Left cardiac atrium (tissue), 4 donors: Measurements from ENCODE around the gene FGF1. TPM values are rescaled to one million over a fixed set of nuclear protein-coding genes. Genes with fewer than 3 reads are reported as not detected.

Source experiments
- ATAC-seq, 2 donors: fragments of 200-7000 bp; cut with Tn5 transposase; one replicate each; pipeline ENCODE4 v1.9.1; 2020; ENCODE audit warnings: mild to moderate bottlenecking in 2 of 2, moderate library complexity in 2 of 2
- DNase-seq: peaks from one replicate; pipeline ENCODE4 v3.0.0-alpha.2; 2020
- intact Hi-C, 2 donors: fragments of 100-400 bp; cut with DNase I; formaldehyde crosslinking; loops; one replicate each; pipeline versions ENCODE4 v1.14.1 to v1.15.1; 2022 to 2023
- total RNA-seq, 2 donors: library from RNA; stranded (reverse); fragmentation: NEBNext Ultra II Directional; extraction: Animal tissue kit (Norgen Biotek cat#: 25700); gene quantifications; one replicate each; pipeline ENCODE4 v1.2.1, GENCODE V29; 2021
- donor health status: DM: no; HTN: yes; CAD: no.
- donor health status: DM: no; HTN: yes; CAD: no; lungs with severe emphysema.
- donor health status: DM: yes; HTN: yes; CAD: no.
- donor health status: Dilated cardiomyopathy.

FGF1 gene
- total RNA-seq, 2 donors from 2014 or later = 33.9 to 39.9 TPM

DNA sequence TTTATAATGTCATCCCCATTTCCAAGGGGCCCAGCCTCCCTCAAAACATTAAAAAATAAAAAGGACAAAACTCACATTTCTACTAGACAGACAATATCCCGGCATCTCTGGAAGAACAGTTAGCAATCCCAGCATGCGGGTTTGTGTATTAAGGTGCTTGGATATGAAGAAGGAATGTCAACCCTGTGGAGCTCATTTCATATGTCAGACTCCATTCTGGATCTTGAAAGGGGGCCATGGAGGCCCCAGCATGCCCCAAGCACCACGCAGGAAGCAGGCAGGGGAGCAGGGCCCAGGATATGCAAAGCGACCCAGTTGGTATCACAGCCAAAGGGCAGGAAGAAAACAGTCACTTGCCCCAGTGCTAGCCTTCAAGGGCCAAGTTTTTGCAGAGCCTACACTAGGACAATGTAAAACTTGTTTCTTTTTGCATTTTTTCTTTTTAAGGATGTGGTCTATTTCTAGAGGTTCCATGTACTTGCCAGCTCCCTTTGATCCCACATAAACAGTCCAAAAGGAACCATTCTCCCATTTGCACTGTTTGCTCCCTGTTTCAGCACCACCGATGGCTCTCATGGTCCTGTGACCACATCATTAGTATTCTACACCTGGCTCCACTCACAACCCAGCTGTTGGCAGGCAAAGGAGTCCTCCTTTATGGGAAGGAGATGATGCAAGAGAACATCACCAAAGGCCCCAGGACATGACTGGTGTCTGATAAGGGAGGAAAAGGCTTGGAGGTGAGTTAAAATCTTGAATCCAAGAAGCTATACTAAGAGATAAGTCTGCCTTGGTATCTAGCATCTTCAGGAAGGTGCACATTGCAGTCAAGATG, 58.3 kb downstream of the FGF1 start:
- DNase-seq = no peak
- no peak for ATAC-seq
- intact Hi-C loops = no loop called here

DNA sequence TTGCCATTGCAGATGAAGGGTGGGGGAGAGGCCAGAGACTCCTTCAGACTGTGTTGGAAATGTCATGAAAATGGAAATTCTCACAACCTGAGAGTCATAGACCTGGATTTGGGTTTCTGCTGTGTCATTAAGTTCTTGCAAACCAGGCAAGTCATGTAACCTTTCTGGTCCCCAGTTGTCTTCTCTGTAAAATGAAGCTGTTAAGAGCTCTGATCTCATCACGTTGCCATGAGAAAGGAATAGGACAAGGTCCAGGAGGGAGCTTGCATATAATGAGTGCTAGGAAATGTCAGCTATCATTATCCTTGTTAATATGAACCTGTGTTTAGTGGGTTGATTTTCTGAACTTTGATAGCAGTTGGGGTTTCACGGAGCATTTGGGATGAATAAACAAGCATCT, 59.1 kb downstream of the FGF1 start:
- ATAC-seq (no peak), DNase-seq (no peak)
- intact Hi-C loops = no loop called here

GRCh38 chr5:142626099-142626498, 59.8 kb downstream of the FGF1 start:
- no peak for DNase-seq
- intact Hi-C loops = no loop called here
- no peak for ATAC-seq

DNA sequence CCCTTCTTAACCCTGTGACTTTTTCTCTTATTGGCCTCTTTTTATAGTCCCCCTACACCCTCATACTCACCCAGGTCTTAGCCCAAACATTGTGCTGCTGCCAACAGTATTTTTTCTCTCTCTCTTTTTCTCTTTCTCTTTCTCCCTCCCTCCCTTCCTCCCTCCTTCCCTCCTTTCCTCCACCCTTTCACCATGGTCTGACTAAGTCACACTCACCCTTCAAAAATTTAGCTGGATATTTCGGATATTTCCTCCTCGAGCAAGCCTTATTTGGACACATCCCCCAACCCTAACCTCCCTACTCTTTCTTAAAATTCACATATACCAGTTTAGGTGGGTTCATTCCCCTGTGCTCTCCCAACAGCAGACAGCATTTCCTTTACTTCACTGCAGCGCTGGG, 64.7 kb downstream of the FGF1 start:
- intact Hi-C loops = no loop called here
- DNase-seq (no peak), ATAC-seq (peak in 1 of 2 donors; percentile 64)

- ATAC-seq (no peak), DNase-seq (no peak)
- intact Hi-C loops = no loop called here
These were observed 66.1 kb downstream of the FGF1 start for GRCh38 chr5:142619815-142620214.

DNA sequence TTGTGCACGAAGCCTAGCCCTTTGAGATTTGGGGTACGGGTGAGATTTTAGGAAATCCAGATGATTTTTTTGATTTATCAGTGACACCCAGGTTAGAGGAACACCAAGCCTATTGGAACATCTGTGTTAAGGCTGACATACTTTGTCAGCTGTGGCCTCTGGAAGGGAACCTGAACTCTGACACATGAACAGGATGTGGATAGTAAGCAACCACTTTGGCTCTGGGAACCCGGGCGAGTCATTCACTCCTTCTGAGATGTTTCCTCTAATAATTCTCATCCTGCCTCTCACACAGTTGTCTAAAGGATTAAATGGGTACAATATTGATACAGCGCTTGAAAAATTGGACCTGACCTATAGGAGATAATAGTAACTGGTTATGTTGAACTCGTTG, 67.8 kb downstream of the FGF1 start:
- intact Hi-C loops = no loop called here
- ATAC-seq (peak in 1 of 2 donors; percentile 37), DNase-seq (no peak)

DNA sequence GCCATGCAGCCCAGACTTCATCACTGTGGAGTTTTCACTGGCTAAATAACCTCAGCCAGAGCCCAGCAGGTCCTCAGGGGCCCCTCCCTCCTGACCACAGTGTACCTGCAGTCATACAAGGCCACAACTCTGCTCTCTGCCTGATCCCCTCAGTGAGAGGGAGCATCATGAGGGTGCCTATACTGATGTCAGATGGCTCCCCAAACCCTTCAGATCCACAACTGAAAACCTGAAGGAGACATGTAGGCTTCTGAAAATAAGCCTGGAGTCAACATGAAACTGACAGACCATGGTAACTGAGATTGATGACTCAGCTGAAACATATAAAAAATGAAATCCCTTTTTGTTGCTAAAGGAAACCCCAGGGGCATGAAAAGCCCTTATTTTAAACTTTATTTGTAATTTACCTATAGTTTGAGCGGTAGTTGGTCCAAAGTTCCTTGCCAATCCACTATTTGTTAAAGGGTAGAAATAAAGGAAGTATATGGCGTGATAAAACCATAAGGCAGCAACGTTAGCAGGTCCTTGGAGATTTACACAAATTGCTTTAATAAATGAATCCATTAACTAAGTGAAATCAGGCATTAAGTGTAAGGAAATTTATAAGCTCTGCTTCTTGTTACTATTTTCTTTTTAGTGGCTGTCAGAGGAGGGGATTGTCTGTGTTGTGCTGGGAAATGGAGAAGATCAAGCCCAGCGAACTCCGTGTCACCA, 68.3 kb downstream of the FGF1 start:
- intact Hi-C loops = no loop called here
- ATAC-seq = no peak
- DNase-seq = no peak

- ATAC-seq (no peak), DNase-seq (no peak)
- intact Hi-C loops = no loop called here
These were observed 69.9 kb downstream of the FGF1 start for GRCh38 chr5:142615948-142616347.

- DNase-seq (no peak), ATAC-seq (no peak)
- intact Hi-C loops = loop anchor here in 1 of 2 donors (5.0 kb wide), 1 partner anchor 38 kb away; no protein-coding TSS in a partner anchor
These were observed 71.8 kb downstream of the FGF1 start for GRCh38 chr5:142614054-142614453.

DNA sequence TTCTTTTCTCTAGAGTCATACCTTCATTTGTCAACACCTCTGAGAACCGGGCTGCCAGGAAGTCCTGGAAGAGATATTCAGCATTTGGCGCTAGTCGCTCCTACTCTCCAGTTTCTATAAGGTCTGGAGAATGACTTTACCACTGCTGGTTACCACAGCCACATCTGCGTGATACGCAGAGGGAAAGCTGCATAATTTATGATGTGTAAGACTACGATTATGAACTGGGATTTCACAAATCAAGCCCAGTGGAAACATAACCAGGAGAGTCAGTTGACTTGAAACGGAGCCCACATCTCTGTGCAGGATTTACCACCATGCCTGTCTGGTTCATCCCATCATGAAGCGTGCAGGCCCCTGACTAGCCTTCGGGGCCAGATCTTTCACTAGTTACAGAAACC, 72.6 kb downstream of the FGF1 start:
- intact Hi-C loops = loop anchor here in 1 of 2 donors (5.0 kb wide), 1 partner anchor 39 kb away; no protein-coding TSS in a partner anchor
- peak in 1 of 2 donors; percentile 53 for ATAC-seq
- DNase-seq = no peak

DNA sequence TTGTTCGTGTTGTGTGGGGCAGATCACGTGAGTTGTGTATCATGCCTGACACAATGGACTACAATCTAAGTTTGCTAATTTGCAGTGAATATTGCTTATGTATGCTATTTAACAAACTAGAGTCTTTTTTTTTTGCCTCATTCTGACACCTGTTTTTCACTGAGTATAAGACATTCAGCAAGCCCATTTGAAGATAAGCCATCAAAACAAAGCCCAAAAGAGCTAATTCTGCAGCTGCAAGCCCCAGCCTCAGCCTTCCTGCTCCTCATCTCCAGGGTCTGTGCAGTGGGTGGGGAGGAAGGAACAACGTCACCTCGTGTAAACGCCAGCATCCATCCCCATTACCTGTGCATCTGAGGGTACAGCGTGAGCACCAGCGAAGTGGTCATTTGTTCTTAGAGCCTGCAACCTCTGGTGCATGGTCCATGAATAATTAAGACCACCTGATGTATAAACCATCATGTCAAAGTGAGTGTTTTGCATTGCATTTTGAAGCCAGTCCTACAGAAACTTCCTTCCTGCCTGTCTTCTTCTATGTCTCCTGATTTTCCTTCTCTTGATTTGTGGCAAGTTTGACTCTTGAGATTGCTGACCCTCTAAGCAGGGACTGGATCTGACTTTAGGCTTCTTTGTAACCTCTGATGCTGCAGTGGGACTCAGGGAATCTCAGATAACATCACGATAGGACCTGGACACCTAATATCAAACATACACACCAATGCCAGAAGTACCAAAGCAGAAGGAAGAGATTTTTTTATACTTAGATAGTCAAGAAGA, 73.2 kb downstream of the FGF1 start:
- no peak for DNase-seq
- ATAC-seq = no peak
- intact Hi-C loops = loop anchor here in 1 of 2 donors (5.0 kb wide), 1 partner anchor 40 kb away; no protein-coding TSS in a partner anchor

GRCh38 chr5:142611154-142611553, 74.7 kb downstream of the FGF1 start:
- DNase-seq (peak; percentile 75), ATAC-seq (peak; percentile 88)
- intact Hi-C loops = loop anchor here (2.0 to 5.0 kb wide), 2 partner anchors 41 to 88 kb away; no protein-coding TSS in a partner anchor

- ATAC-seq (no peak), DNase-seq (no peak)
- intact Hi-C loops = loop anchor here (2.0 to 5.0 kb wide), 2 partner anchors 42 to 88 kb away; no protein-coding TSS in a partner anchor
These were observed 75.5 kb downstream of the FGF1 start for GRCh38 chr5:142610176-142611001.

DNA sequence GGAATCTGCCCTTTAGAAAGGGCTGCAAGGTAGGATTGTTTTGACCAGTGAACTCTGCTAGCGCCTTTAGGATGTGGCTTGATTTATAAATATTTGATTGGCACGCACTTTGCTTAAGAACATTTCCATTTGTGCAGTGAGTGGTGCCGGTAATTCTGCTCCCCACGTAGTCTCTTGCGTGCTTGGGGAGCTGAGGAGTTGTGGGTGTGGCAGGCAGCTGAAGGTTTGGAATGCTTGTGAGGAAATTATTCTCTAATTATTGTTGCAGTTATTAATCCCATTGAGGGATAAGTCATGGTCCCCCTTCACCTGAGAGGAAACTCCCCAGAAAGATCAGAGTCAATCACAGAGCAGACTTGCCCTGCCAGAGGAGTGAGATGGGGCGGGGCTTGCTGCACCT, 76.7 kb downstream of the FGF1 start:
- ATAC-seq (no peak), DNase-seq (no peak)
- intact Hi-C loops = no loop called here

DNA sequence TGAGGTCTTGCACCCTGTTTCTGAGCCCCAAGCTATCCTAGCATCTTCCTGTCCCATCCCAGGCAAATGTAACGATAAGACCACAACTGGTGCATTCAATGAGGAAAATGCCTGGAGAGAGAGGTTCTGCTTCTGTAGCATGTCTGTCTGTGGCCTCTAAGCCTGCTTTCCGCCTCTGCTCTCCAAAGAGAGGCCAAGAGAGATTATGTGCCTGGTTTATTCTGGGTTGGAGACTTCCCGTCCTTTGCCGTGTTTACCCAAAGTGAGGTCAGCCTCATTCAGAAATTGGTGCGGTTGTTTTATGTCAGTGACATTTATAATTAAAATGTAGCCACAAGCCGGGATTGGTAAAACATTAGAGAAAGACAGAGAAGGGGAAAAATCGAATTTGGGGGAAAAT, 77.8 kb downstream of the FGF1 start:
- intact Hi-C loops = no loop called here
- no peak for DNase-seq
- no peak for ATAC-seq

GRCh38 chr5:142605611-142606010, 80.3 kb downstream of the FGF1 start:
- intact Hi-C loops = no loop called here
- peak in 1 of 2 donors; percentile 33 for ATAC-seq
- DNase-seq = no peak

GRCh38 chr5:142602720-142603245, 83.1 kb downstream of the FGF1 start:
- ATAC-seq (peak in 1 of 2 donors; percentile 17), DNase-seq (no peak)
- intact Hi-C loops = no loop called here

- DNase-seq (no peak), ATAC-seq (no peak)
- intact Hi-C loops = no loop called here
These were observed 84.5 kb downstream of the FGF1 start for GRCh38 chr5:142601432-142601831.
